GM19467 (cell line): ENCODE results near the gene F2RL2.
"Not testable (repeated sequence)": the region's sequence is repeated elsewhere in the genome, so short reads cannot be mapped to it uniquely, and the experiment has no call there.

Experiments used
- ATAC-seq: cut with Tn5 transposase; IDR thresholded peaks from one replicate; pipeline ENCODE4 v1.9.1; 2021; ENCODE audit warnings: mild to moderate bottlenecking, moderate library complexity; ENCODE audit not compliant: unreplicated experiment

Gene F2RL2

DNA sequence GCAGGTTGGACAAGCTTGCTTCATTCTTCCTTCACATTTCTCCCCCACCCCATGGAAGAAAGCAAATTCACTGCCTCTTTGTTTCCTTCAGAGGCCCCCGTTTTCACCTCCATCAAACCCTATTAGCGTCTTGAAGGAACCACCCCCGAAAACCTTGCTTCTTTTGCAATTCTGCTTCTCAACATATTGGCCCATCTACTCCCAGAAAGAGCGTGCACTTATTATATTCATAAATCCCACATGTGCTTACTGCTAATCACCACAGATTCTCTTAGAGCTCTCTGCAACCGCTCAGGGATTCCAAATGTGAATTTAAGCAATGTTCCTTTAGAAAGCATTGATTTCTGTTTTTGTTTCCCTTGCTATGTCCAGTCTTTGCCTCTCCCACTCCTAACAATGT is 1.1 kb downstream of the F2RL2 start:
- ATAC-seq: no peak

DNA sequence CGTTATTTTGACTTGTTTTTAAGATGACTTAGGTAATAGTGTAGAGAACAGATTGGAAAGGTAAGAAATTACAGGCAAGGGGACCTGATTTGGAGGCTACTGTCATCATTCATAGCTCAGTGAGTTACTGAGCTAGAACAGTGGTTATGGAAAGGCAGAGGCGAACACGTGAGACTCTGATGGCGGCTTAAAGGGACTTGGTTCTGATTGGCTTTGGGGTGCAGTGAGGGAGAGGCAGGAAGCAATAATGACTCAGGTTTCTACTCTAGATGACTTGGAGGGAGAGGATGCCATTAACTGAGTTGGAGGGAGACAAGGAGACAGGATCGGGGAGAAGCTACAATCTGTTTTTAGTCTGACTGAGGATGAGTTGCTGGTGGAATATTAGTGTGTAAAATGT is 3.0 kb downstream of the F2RL2 start:
- ATAC-seq: no peak

DNA sequence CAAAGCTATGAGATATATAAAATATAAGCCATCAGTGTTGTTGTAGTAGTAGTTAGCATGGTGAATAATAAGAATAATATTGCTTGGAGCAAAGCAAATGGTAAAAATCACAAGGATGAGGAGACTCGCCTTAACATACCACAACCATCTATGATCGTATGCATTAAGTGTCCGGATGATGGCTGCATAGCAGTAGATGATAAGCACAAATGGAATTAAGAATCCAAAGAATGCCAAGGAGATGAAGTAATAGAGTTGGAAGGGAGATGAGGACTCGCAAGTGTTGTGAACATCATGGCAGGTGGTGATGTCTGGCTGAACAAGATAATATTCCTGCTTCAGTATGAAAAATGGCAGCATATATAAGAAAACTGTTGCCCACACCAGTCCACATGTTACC is 5.5 kb downstream of the F2RL2 start:
- no peak for ATAC-seq

DNA sequence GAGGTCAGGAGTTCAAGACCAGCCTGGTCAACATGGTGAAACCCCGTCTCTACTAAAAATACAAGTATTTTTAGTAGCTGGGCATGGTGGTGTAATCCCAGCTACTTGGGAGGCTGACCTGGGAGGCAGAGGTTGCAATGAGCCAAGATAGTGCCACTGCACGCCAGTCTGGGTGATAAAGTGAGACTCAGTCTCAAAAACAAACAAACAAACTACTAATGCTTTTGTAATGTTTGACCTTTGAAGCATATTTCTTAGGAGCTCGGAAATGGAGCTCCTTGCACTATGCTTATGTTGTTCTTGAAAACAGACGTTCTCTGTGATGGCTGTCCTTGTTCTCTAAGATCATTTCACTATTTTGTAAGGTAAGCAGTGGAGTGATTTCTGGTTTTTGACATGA is 6.0 kb downstream of the F2RL2 start:
- ATAC-seq: no peak

DNA sequence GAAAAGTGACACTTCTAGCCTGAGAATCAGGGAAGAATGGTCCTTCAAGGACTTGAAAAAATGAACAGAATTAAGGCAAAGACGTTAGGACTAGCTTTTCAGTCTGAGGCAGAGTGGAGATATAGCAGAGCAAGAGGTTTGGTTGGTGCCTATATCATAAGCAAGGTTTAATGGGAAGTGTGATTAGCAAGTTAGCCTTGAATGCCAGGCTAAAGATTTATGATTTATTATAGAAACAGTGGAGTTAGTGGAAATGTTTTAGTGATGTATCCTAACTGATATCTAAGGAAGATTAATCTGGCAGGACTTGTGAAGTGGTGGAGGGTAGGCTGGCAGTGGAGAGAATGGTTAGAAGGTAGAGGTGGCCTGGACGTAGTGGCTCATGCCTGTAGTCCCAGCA is 7.0 kb downstream of the F2RL2 start:
- no peak for ATAC-seq

DNA sequence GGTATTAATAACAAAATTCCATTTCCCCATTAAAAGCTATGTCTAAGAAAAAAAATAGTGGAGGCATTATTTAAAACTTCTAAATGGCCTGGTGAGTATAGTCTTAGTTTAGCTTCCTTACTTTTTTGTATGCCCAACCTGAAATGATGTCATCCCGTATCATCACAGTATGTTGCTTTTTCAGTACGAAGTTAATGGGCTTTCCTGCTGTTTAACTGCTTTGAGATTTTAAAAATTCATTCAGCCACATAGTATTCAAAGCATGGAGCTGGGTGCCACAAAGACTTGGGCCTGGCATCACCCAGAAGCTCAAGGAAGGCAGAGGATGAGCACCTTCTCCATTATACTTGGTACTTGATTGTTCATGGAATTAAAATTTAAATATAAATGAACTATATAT is 7.4 kb downstream of the F2RL2 start:
- ATAC-seq: no peak

DNA sequence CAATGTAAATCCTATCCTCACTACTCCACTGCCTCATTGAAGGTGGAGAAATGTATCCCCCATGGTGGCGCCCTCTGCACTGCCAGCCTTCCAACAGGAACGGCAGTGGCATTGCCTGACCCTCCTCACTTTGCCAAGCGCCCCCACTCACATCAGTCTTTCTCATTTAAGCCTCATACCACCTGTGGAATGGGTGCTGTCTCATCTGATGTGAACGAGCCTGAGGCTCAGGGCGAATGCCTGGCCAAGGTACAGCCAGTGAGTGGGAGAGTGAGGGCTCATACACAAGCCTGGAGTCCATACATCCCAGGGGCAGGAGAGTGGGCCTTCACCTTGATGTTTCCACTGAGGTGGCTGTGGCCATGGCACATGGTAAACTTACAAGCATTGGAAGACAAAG is 10.3 kb downstream of the F2RL2 start:
- ATAC-seq: no peak

DNA sequence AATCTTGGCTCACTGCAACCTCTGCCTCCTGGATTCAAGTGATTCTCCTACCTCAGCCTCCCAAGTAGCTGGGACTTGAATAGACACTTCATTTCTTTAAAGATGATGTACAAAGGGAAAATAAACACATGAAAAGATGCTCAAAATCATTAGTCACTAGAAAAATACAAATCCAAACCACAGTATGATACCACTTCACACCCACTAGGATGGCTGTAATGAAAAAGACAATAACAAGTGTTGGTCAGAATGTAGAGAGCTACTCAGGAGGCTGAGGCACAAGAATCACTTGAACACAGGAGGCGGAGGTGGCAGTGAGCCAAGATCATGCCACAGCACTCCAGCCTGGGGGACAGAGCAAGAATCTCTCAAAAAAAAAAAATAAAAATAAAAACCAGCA is 13.0 kb downstream of the F2RL2 start:
- ATAC-seq: no peak

DNA sequence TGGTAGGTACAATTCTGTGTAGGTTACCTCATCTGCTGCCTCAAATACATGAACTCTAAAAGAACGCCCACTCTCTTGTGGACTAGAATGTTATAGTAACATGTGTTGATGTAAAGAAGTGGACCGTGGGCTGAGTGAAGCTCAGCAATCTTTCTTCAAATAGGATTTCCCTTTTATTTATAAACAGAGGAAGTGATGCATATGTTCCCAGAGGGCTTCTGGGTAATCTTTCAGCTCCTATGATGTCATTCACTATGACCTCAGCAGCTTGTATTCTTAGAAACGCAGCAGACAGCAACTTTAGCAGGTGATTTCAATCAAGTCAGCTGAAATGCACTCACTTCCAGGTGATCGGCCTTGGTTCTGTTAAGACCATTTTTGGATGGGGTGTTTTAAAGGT is 14.4 kb downstream of the F2RL2 start:
- ATAC-seq: no peak

DNA sequence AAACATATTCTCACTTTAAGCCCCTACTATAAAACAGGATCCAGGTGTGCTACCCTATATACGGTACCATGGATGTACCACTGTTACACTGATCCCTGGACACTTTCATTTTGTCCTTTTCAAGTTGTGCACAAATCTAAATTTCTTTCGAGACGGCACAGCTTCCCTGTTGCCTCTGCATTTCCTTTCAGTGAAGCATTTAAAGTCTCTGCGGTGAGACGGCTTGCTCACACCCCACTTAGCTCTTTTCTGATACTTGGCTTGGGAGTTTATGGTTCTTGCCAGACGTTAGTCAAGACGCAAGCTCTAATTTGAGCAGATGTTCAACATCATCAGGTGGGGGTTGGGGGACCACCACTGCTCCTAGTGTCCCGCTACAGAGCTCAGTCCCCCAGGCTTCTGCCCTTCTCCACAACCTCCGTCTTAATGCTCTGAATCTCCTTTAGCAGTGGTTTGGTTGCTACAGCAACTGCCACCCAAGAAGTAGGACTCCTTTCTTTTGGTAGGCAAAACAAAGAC is 15.8 kb downstream of the F2RL2 start:
- ATAC-seq: no peak

DNA sequence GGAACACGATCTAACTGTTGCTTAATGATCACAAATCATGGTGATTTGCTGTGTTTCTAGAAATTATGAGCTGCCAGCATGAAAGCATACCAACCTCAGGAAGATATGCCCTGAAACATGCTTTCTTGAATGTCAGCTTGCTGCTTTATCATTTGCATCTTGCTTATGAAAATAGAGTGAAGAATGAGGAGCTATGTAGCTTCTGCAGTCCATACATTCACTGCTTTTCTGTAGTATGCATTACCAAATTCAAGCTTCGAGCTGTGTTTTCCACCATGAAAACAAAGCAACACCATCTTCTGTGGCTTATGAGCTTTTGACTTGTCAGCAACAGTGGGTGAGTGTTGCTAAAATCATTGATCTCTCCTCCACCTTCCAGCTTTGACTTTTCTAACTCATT is 16.5 kb downstream of the F2RL2 start:
- ATAC-seq: no peak

DNA sequence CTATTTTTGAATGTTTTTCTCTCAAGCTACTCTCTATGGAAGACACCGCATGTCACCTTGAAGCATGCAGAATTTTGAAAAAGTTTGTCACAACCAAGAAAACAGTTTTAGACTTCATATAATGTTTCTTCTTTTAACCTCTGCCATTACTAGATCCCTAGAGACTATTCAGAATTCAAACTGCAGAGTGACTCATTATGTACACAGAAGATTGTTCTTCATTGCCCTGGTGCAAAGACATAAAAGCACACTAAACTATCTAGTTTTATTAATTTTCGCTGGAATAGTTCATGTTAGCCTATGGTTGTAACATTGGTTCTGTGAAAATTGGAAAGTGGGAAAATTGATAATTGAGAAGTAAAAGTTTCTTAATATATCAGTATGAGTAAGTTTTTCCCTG is 18.4 kb downstream of the F2RL2 start:
- no peak for ATAC-seq

DNA sequence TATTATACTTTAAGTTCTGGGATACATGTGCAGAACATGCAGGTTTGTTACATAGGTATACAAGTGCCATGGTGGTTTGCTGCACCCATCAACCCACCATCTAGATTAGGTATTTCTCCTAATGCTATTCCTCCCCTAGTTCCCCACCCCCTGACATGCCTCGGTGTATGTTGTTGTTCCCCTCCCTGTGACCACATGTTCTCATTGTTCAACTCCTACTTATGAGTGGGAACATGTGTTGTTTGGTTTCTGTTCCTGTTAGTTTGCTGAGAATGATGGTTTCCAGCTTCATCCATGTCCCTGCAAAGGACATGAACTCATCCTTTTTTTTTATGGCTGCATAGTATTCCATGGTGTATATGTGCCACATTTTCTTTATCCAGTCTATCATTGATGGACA is 19.2 kb downstream of the F2RL2 start:
- not testable (repeated sequence) for ATAC-seq

DNA sequence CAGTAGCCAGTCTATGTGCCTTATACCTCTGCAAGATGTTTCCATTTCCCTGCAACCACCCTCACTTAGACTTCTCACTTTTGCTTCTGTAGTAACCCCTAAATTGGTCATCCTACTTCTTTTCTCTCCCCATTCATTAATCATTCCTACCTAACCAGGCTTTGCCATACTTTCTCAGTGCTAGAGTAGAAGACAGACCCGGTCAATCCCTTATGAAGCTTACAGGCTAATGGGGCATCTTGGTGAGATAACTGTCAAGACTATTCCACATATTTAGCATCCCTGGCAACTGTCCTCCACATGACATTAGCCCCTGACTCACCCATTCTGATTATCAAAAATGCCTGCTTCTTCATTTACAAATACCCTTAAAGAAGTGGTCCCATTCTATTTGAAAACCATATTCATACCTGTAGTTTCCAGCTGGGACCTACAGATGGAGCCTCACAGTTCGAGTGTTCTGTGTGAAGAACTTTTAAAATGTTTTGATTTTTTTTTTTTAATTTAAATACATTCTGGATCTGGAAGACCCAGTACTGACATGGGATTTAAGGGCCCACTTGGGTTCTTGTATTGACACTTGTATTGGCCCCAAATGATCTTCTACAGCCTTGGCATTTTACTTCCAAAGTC is 21.0 kb downstream of the F2RL2 start:
- no peak for ATAC-seq

DNA sequence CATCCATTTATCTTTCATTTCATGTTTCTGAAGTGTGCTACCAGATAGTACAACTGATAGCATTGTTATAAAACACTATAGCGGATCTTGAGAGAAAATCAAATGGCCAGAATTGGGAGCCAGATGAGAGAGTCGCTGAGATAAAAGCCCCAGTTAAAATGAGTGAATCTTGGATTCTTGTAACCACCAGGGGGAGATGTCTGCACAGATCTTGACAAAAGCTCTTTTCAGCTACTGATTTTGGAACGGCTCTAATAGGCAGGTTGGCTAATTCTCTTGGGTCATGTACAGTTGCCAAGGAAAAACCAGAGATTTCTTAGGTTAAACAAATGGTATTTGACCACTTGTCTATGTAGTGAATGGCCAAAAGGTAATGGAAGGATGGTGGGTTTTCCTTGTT is 21.7 kb downstream of the F2RL2 start:
- no peak for ATAC-seq

DNA sequence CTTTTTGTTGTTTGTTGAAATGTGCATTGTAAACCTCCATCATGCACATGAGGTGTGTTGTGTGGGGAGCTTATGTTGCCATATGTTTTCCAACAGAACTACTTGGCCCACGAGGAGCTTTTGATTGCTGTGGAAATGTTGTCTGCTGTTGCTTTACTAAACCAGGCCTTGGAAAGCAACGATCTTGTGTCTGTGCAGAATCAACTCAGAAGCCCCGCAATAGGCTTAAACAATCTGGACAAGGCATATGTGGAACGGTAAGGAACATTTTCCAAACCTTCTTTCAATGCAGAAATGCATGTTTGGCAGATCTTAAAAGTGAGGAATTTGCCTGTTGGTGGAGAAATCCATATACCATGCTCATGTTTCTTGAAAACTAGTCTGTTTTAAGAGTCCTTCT is 22.5 kb downstream of the F2RL2 start:
- ATAC-seq: no peak

DNA sequence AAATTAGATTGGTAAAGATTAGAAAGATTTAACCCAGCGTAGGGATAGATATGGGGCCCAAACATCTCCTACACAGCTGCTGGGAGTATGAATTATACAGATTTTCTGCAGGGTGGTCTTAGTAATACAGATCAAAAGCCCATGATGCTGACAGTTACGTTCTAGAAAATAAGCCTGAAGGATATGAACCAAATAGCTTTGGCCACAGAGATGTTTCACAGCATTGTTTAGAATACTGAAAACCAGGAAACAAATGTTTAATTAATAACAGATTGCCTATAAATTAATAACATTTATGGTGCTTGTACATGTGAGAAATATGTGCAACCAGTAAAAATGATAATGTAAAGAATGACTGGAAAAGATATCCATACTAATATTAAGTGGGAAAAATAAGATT is 24.7 kb downstream of the F2RL2 start:
- ATAC-seq: no peak

DNA sequence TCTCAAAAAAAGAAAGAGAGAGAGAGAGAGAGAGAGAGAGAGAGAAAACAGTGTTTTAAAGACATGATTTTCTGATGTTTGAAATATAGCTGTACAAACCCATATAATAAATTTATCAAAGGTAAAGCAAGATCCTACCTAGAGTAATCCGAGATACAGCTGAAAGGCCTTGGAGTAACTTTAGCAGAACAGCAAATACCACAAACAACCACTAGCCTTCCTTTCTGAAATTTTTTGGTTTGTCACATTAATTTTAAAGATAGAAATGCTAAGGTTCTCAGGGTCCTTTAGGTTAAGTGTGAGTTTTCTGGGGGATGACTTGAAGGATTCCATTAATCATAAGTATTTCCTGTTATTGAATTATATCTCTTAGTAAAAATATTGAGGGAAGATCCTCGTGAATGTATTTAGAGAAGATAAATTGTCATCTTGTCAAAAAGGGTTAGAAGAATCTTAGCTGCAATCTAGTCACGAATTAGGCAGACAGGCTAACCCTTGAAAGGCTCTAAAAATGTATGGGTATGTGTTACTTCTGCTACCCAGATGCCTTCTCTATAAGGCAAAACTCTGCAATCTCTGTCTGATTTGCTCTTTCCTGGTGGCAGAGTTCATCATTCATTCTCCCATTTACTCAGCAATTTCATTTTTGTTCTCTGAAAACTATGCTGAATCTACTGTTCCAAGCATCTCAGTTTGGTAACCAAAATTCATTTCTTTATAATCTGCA is 27.3 kb downstream of the F2RL2 start:
- no peak for ATAC-seq

DNA sequence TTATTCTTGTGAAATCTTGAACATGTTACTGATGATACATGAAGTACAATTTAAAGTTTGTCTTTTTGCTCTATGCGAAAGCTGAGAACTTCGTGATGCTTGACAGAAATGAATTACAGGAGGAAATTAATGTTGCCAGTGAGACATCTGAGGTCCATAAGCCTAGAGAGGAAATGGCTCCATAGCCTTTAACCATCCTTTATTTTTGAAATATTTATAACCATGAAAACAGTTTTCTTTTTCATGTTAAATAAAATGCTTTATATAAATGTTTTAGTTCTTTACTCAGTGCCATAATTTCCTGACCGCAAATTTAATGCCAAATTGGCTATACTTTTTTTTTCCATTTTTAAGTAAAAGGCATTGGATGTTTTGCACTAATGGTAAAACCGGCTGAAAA is 29.1 kb downstream of the F2RL2 start:
- ATAC-seq: no peak

DNA sequence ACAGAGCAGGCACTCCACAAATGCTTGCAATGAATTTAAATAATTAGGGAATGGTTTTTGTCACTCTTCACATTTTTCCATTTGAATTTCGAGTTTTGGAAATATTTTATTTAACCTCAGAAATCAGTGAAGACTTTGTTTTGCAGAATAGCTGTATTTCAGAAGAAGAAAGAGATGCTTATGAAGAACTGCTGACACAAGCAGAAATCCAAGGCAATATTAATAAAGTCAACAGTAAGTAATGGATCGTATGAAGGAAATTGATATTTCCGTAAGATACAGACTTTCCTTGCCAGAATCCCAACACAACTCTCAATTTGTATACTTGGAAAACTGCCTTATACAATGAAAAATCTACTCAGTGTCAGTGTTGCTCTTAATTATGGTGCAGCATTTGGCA is 30.5 kb downstream of the F2RL2 start:
- ATAC-seq: no peak

DNA sequence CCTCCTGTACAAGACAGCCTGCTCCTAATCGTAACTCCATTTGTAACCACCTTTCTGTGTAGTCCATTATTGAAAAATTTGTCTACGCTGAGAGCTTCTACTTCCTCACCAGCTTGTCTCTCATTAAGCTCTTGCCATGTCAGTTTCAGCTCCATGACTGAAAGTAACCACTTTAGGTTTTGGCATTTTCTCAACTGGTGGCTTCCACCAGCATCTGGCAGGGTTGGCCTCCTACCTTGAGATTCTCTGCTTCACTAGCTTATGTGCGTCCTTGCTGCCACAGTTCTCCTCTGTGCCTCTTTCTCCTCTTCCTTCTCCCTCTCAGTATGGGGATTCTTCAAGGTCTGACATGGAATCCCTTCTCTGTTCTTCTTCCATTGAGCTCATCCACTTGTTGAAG is 31.8 kb downstream of the F2RL2 start:
- ATAC-seq: no peak

DNA sequence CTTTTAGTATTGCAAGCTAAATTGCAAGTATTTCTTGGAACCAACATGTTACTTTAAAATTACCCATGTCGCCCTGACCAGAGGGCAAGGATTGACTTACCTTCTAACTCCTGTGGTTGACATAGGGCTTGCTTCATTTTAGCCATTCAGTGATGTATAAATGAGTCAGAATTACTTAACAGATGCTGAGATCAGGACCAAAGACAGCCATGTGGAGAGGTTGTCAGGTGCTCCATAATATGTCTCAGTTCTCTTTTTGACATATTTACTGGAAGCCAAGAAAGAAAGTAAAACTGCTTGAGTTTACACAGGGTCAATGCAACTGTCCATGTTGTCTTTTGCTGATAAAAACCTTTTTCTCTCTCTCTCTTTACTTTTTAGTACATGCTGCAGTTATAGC is 33.2 kb downstream of the F2RL2 start:
- peak; percentile 90 for ATAC-seq

DNA sequence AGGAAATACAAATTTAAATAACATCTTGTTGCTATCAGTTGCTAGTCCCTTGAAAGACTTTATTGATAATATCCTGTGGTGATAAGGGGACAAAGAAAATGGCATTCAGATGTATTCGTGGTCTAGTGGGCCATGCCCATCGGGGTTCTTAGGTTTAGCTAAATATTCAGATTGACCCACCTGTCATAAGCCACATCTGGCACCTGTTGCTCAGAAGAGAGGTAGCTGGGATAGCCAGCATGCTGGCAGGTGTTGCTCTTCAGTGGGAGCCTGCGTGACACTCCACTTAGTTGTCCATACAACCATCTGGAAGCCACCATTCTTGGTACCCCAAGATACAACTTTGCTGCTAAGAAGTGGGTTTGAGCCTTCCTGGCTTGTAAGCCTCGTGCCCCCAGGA is 36.7 kb downstream of the F2RL2 start:
- no peak for ATAC-seq
